ENCODE measurements around the gene SLX4IP. TPM values are rescaled to one million over a fixed set of nuclear protein-coding genes. Genes with fewer than 3 reads are reported as not detected.

The SLX4IP gene
- total RNA-seq, 1 donor from 2014 or later, result 5.3 TPM

DNA sequence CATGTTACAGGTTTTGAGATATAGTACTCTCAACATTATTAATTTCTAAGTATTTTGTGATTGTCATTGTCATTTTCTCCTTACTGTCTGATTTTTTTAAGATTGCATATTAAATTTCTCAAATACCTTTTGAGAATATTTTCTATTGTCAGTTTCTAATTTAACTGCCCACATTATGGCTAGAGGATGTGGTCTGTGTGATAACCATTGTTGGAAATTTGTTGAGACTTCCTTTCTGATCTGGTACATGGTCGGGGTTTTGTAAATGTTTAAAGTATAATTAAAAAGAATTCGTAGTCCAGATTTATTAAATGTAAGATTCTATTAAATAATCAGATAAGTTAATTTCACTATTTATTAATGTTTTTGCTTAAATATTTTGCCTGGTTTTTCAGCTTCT, 60.1 kb downstream of the SLX4IP start:
- Mint-ChIP-seq H3K9me3 (ENCODE audit: unreplicated experiment) (no peaks in the 10 kb centered on the region), H3K4me3 (ENCODE audit: unreplicated experiment) (no peak overlapping the region), H3K27ac (ENCODE audit: unreplicated experiment) (no peak overlapping the region), H3K27me3 (ENCODE audit: low read depth, unreplicated experiment) (no peaks in the 10 kb centered on the region), H3K36me3 (ENCODE audit: low read depth, unreplicated experiment) (no peaks in the 10 kb centered on the region), H3K4me1 (ENCODE audit: low read depth, unreplicated experiment) (peaks cover 21% of the 10 kb centered on the region)
- H3K79me2 ChIP-seq (ENCODE audit: insufficient read depth, low read length), result no peaks in the 10 kb centered on the region
- no peak overlapping the region for H3K4me3 ChIP-seq (ENCODE audit: insufficient read depth, low read depth, low read length)
- H3K27ac ChIP-seq (ENCODE audit: low read depth, low read length), result no peak overlapping the region
- H4K20me1 ChIP-seq (ENCODE audit: insufficient read depth, low read length), result no peaks in the 10 kb centered on the region
- H2AFZ ChIP-seq (ENCODE audit: low read depth, low read length), result no peak overlapping the region
- H3K27me3 ChIP-seq (ENCODE audit: insufficient read depth, low read length), result no peaks in the 10 kb centered on the region
- H3K4me2 ChIP-seq (ENCODE audit: low read length), result no peak overlapping the region
- TF ChIP-seq EZH2 (IDR thresholded peaks at IDR 0.05; ENCODE audit: insufficient read depth, low read length), result no peak
- FAIRE-seq, result no peak
- no peak for DNase-seq (ENCODE audit: low read depth)
- no peaks in the 10 kb centered on the region for H3K4me1 ChIP-seq (ENCODE audit: insufficient read depth, low read length)
- H3K36me3 ChIP-seq (ENCODE audit: insufficient read depth, low read length), result no peaks in the 10 kb centered on the region
- H3K9me3 ChIP-seq (ENCODE audit: insufficient read depth, low read depth, low read length), result no peaks in the 10 kb centered on the region
- H3K9ac ChIP-seq (ENCODE audit: low read length), result no peak overlapping the region

GRCh38 chr20:10496465-10496864, 61.4 kb downstream of the SLX4IP start:
- DNase-seq (ENCODE audit: low read depth), result no peak
- Mint-ChIP-seq H3K27ac (ENCODE audit: unreplicated experiment) (no peak overlapping the region), H3K4me1 (ENCODE audit: low read depth, unreplicated experiment) (peaks cover 13% of the 10 kb centered on the region)

DNA sequence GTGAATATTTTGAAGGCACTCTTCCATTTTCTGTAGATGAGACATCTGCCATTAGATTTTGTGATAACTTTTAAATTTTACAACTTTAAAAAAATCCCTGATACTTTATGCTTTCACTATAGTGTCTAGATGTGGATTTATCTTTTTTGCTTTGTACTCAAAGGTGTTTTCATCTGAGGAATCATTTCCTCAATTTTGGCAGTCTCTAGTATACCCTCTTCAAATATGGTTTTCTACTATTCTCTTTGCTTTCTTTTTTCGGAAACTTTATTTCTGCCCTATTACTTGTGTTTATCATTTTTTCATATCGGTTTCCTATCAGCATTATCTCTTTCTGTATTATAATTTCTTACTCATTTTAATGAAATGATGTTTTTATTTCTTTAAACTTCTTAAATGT, 62.2 kb downstream of the SLX4IP start:
- H3K36me3 ChIP-seq (ENCODE audit: insufficient read depth, low read length), result no peaks in the 10 kb centered on the region
- no peak overlapping the region for H3K4me3 Mint-ChIP-seq (ENCODE audit: unreplicated experiment)
- H3K9ac ChIP-seq (ENCODE audit: low read length), result no peak overlapping the region
- H3K27me3 Mint-ChIP-seq (ENCODE audit: low read depth, unreplicated experiment), result no peaks in the 10 kb centered on the region
- H3K9me3 Mint-ChIP-seq (ENCODE audit: unreplicated experiment), result no peaks in the 10 kb centered on the region
- no peak overlapping the region for H3K27ac ChIP-seq (ENCODE audit: low read depth, low read length)
- H2AFZ ChIP-seq (ENCODE audit: low read depth, low read length), result no peak overlapping the region
- no peak overlapping the region for H3K4me2 ChIP-seq (ENCODE audit: low read length)
- no peak overlapping the region for H3K4me3 ChIP-seq (ENCODE audit: insufficient read depth, low read depth, low read length)
- H3K27ac Mint-ChIP-seq (ENCODE audit: unreplicated experiment), result no peak overlapping the region
- no peaks in the 10 kb centered on the region for H3K79me2 ChIP-seq (ENCODE audit: insufficient read depth, low read length)
- DNase-seq (ENCODE audit: low read depth) (no peak), FAIRE-seq (no peak)
- H3K4me1 ChIP-seq (ENCODE audit: insufficient read depth, low read length), result peaks cover 4% of the 10 kb centered on the region
- TF ChIP-seq, protein P1, sequence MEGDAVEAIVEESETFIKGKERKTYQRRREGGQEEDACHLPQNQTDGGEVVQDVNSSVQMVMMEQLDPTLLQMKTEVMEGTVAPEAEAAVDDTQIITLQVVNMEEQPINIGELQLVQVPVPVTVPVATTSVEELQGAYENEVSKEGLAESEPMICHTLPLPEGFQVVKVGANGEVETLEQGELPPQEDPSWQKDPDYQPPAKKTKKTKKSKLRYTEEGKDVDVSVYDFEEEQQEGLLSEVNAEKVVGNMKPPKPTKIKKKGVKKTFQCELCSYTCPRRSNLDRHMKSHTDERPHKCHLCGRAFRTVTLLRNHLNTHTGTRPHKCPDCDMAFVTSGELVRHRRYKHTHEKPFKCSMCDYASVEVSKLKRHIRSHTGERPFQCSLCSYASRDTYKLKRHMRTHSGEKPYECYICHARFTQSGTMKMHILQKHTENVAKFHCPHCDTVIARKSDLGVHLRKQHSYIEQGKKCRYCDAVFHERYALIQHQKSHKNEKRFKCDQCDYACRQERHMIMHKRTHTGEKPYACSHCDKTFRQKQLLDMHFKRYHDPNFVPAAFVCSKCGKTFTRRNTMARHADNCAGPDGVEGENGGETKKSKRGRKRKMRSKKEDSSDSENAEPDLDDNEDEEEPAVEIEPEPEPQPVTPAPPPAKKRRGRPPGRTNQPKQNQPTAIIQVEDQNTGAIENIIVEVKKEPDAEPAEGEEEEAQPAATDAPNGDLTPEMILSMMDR (IDR thresholded peaks at IDR 0.05; ENCODE audit: insufficient read depth, low read depth, low read length), result no peak
- TF ChIP-seq EZH2 (IDR thresholded peaks at IDR 0.05; ENCODE audit: insufficient read depth, low read length), result no peak
- no peaks in the 10 kb centered on the region for H3K9me3 ChIP-seq (ENCODE audit: insufficient read depth, low read depth, low read length)
- H4K20me1 ChIP-seq (ENCODE audit: insufficient read depth, low read length), result no peaks in the 10 kb centered on the region
- H3K36me3 Mint-ChIP-seq (ENCODE audit: low read depth, unreplicated experiment), result no peaks in the 10 kb centered on the region
- no peaks in the 10 kb centered on the region for H3K27me3 ChIP-seq (ENCODE audit: insufficient read depth, low read length)
- H3K4me1 Mint-ChIP-seq (ENCODE audit: low read depth, unreplicated experiment), result peaks cover 11% of the 10 kb centered on the region

More at GRCh38 chr20:10496465-10496864, 61.4 kb downstream of the SLX4IP start:
- H3K27me3 ChIP-seq (ENCODE audit: insufficient read depth, low read length), result no peaks in the 10 kb centered on the region
- no peaks in the 10 kb centered on the region for H3K36me3 ChIP-seq (ENCODE audit: insufficient read depth, low read length)
- no peak overlapping the region for H3K4me2 ChIP-seq (ENCODE audit: low read length)
- no peaks in the 10 kb centered on the region for H3K79me2 ChIP-seq (ENCODE audit: insufficient read depth, low read length)
- H3K9me3 Mint-ChIP-seq (ENCODE audit: unreplicated experiment), result no peaks in the 10 kb centered on the region
- no peaks in the 10 kb centered on the region for H4K20me1 ChIP-seq (ENCODE audit: insufficient read depth, low read length)
- H2AFZ ChIP-seq (ENCODE audit: low read depth, low read length), result no peak overlapping the region
- H3K27me3 Mint-ChIP-seq (ENCODE audit: low read depth, unreplicated experiment), result no peaks in the 10 kb centered on the region
- TF ChIP-seq, protein P1 (IDR thresholded peaks at IDR 0.05; ENCODE audit: insufficient read depth, low read depth, low read length), result no peak
- no peak overlapping the region for H3K4me3 ChIP-seq (ENCODE audit: insufficient read depth, low read depth, low read length)
- H3K4me1 ChIP-seq (ENCODE audit: insufficient read depth, low read length), result no peaks in the 10 kb centered on the region
- H3K27ac ChIP-seq (ENCODE audit: low read depth, low read length), result no peak overlapping the region
- H3K9ac ChIP-seq (ENCODE audit: low read length), result no peak overlapping the region
- no peak for FAIRE-seq
- no peaks in the 10 kb centered on the region for H3K36me3 Mint-ChIP-seq (ENCODE audit: low read depth, unreplicated experiment)
- no peak overlapping the region for H3K4me3 Mint-ChIP-seq (ENCODE audit: unreplicated experiment)
- H3K9me3 ChIP-seq (ENCODE audit: insufficient read depth, low read depth, low read length), result no peaks in the 10 kb centered on the region

Data from astrocyte (in vitro differentiated cells and primary cell).